HL-60 (cell line): ENCODE results near the gene ALOXE3.

Experiments
- DNase-seq, 2 experiments: peaks; one replicate each; pipeline ENCODE4 v3.0.0-alpha.2; 2010 to 2020; ENCODE audit warnings: low read depth in 1 of 2, low spot score in 1 of 2
- H3K27ac ChIP-seq: fragments of 250-450 bp; sonication (Bioruptor Pico); replicated peaks from 2 replicates; pipeline ENCODE4 v1.5.1; 2020; ENCODE audit warnings: mild to moderate bottlenecking, moderate library complexity
- H3K27me3 ChIP-seq: fragments of 250-450 bp; sonication (Bioruptor Pico); 2 replicates; pipeline ENCODE4 v1.5.1; 2021; ENCODE audit warnings: mild to moderate bottlenecking, moderate library complexity; ENCODE audit not compliant: insufficient read depth, poor library complexity, severe bottlenecking
- H3K4me3 ChIP-seq: replicated peaks from 2 replicates; pipeline ENCODE4 v1.5.1; 2011; ENCODE audit warnings: mild to moderate bottlenecking, control low read depth, low read length; ENCODE audit not compliant: insufficient read depth
- GABPA ChIP-seq: IDR thresholded peaks from 2 replicates; pipeline ENCODE4 v1.6.1; 2012; ENCODE audit warnings: low read depth
- POLR2AphosphoS5 ChIP-seq: IDR thresholded peaks from 2 replicates; pipeline ENCODE4 v1.6.1; 2012; ENCODE audit warnings: low read depth
- SPI1 ChIP-seq: IDR thresholded peaks from 2 replicates; pipeline ENCODE4 v1.6.1; 2012; ENCODE audit warnings: low read depth, mild to moderate bottlenecking, borderline replicate concordance
- TF ChIP-seq, protein P1 (sequence below): IDR thresholded peaks from 2 replicates; pipeline ENCODE4 v1.6.1; 2012; ENCODE audit warnings: low read depth; ENCODE audit not compliant: insufficient replicate concordance
- TF ChIP-seq, protein P2 (sequence below): IDR thresholded peaks from one replicate; pipeline ENCODE4 v1.5.1; 2011; ENCODE audit warnings: low read length, control low read depth, inconsistent platforms; ENCODE audit not compliant: insufficient read depth

Gene ALOXE3

DNA sequence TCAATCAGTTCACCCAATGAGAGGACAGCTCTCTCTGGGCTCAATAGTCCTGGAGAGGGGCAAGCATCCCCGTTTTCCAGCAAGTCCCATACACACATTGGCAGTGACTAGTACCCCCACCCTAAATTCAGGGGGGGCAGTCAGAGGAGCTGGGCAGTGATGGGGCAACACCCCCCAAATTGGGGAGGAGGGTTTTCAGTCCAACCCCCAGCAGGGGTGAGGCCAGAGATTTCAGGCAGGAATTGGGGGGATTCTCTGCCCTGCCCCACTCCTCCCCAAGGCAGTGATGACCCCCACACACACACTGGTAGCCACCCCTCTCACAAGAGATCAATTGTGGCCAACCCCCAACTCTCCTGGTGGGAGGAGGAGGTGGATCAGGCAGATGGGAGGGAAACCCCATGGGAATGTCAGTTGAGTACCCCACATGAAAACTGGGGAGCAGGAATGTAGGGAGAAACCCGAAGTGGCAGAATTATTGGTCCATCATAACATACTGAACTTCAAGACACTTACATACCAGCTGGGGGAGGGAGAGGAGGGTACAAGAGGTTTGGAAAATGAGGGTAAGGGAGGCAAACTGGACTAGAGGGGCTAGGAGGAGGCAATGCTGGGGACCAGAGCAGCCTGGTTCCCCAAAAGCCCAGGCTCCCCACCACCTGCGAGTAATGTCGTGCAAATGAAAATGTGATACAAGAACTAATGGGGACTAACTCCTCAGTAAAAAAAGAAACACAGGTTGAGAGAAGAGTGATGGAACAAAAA is 41.3 kb upstream of the ALOXE3 start:
- no peak for TF ChIP-seq POLR2AphosphoS5
- no peak for TF ChIP-seq SPI1
- TF ChIP-seq, protein P1, sequence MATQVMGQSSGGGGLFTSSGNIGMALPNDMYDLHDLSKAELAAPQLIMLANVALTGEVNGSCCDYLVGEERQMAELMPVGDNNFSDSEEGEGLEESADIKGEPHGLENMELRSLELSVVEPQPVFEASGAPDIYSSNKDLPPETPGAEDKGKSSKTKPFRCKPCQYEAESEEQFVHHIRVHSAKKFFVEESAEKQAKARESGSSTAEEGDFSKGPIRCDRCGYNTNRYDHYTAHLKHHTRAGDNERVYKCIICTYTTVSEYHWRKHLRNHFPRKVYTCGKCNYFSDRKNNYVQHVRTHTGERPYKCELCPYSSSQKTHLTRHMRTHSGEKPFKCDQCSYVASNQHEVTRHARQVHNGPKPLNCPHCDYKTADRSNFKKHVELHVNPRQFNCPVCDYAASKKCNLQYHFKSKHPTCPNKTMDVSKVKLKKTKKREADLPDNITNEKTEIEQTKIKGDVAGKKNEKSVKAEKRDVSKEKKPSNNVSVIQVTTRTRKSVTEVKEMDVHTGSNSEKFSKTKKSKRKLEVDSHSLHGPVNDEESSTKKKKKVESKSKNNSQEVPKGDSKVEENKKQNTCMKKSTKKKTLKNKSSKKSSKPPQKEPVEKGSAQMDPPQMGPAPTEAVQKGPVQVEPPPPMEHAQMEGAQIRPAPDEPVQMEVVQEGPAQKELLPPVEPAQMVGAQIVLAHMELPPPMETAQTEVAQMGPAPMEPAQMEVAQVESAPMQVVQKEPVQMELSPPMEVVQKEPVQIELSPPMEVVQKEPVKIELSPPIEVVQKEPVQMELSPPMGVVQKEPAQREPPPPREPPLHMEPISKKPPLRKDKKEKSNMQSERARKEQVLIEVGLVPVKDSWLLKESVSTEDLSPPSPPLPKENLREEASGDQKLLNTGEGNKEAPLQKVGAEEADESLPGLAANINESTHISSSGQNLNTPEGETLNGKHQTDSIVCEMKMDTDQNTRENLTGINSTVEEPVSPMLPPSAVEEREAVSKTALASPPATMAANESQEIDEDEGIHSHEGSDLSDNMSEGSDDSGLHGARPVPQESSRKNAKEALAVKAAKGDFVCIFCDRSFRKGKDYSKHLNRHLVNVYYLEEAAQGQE = no peak
- TF ChIP-seq GABPA = no peak
- TF ChIP-seq, protein P2, sequence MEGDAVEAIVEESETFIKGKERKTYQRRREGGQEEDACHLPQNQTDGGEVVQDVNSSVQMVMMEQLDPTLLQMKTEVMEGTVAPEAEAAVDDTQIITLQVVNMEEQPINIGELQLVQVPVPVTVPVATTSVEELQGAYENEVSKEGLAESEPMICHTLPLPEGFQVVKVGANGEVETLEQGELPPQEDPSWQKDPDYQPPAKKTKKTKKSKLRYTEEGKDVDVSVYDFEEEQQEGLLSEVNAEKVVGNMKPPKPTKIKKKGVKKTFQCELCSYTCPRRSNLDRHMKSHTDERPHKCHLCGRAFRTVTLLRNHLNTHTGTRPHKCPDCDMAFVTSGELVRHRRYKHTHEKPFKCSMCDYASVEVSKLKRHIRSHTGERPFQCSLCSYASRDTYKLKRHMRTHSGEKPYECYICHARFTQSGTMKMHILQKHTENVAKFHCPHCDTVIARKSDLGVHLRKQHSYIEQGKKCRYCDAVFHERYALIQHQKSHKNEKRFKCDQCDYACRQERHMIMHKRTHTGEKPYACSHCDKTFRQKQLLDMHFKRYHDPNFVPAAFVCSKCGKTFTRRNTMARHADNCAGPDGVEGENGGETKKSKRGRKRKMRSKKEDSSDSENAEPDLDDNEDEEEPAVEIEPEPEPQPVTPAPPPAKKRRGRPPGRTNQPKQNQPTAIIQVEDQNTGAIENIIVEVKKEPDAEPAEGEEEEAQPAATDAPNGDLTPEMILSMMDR = no peak
- H3K27ac ChIP-seq = no peak overlapping the region
- H3K27me3 ChIP-seq = no peaks in the 10 kb centered on the region
- no peak for DNase-seq
- H3K4me3 ChIP-seq = no peak overlapping the region

DNA sequence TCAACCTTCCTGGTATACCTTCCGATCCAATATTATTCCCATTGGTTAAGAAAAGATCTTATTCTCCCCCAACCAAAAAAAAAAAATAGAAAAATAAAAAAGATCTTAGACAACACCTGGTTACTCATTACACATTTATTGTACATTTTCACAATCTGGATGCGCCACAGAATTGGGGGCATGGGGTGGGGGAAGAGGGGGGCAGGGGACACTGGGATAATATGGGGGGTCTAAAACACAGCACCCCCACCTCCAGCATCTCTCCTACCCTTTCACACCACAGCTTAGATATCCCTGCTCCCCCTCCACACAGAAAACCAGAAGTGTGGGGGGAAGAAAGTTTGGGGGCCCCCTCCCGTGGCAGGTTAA is 40.7 kb upstream of the ALOXE3 start:
- no peak for TF ChIP-seq GABPA
- no peak for TF ChIP-seq SPI1
- TF ChIP-seq, protein P1 = no peak
- DNase-seq = no peak
- H3K27ac ChIP-seq = no peak overlapping the region
- no peaks in the 10 kb centered on the region for H3K27me3 ChIP-seq
- no peak overlapping the region for H3K4me3 ChIP-seq

DNA sequence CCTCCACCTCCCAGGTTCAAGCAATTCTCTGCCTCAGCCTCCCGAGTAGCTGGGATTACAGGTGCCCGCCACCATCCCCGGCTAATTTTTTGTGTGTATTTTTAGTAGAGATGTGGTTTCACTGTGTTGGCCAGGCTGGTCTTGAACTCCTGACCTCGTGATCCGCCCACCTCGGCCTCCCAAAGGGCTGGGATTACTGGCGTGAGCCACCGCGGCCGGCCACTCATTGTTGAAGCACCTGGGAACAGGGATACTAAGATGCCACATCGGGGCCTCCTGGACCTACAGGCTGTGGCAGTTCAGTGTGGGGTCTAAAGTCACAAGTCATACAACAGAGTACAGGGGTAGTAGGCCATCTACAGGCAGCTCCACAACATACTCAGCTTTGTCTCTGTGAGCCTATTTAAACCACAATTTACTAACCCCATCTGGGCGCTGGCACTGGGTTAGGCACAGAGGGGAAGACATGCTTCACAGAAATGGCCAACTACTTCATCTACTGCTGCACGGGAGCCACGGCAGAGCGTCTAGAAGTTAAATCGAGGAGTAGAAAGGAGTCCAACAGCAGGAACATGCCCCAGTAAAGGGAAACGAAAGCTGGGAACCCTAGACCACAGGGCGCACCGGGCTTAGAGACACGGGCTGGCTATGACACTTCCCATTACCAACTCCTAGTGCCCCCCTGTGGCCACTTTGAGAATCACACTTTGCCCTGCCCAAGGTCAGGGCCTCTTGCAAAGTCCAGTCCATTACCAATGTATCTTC is 40.1 kb upstream of the ALOXE3 start:
- Histone ChIP-seq H3K27ac (0 out of 2 replicates have a peak overlapping the region, but pooled peaks have one; percentile 15), H3K27me3 (no peaks in the 10 kb centered on the region), H3K4me3 (no peak overlapping the region)
- TF ChIP-seq GABPA = no peak
- TF ChIP-seq, protein P2 = peak; percentile 41
- TF ChIP-seq, protein P1 = no peak
- peak; percentile 72 to 82 for DNase-seq
